DMS53 (cell line): ENCODE data around the gene SLC13A1.
A peak's percentile ranks its signal among the peaks of the same experiment; 100 is the strongest.
"Not testable (repeated sequence)": the region's sequence is repeated elsewhere in the genome, so short reads cannot be mapped to it uniquely, and the experiment has no call there.

ENCODE experiments used
- DNase-seq: peaks from one replicate; lab custom pipeline; 2025; lab: John Stamatoyannopoulos, UW

The SLC13A1 gene

GRCh38 chr7:123126171-123126570 is 73.6 kb downstream of the SLC13A1 start:
- DNase-seq: no peak

- DNase-seq: no peak
Measured at GRCh38 chr7:123125231-123125630, 74.5 kb downstream of the SLC13A1 start.

- DNase-seq: peak; percentile 20
Measured at GRCh38 chr7:123122916-123123315, 76.9 kb downstream of the SLC13A1 start.

GRCh38 chr7:123120286-123120685 is 79.5 kb downstream of the SLC13A1 start:
- no peak for DNase-seq

GRCh38 chr7:123115331-123115730 is 84.4 kb downstream of the SLC13A1 start:
- no peak for DNase-seq

GRCh38 chr7:123114288-123114687 is 85.5 kb downstream of the SLC13A1 start:
- no peak for DNase-seq

- no peak for DNase-seq
Measured at GRCh38 chr7:123112833-123113232, 86.9 kb downstream of the SLC13A1 start.

GRCh38 chr7:123099712-123100111 is 100.1 kb downstream of the SLC13A1 start:
- no peak for DNase-seq

GRCh38 chr7:123096976-123097375 is 102.8 kb downstream of the SLC13A1 start:
- peak; percentile 29 for DNase-seq

GRCh38 chr7:123096434-123096833 is 103.3 kb downstream of the SLC13A1 start:
- DNase-seq: no peak

GRCh38 chr7:123090456-123090855 is 109.3 kb downstream of the SLC13A1 start:
- no peak for DNase-seq

GRCh38 chr7:123086910-123087309 is 112.9 kb downstream of the SLC13A1 start:
- not testable (repeated sequence) for DNase-seq

- not testable (repeated sequence) for DNase-seq
Measured at GRCh38 chr7:123084861-123085260, 114.9 kb downstream of the SLC13A1 start.

- no peak for DNase-seq
Measured at GRCh38 chr7:123079021-123079420, 120.7 kb downstream of the SLC13A1 start.

GRCh38 chr7:123075838-123076467 is 123.8 kb downstream of the SLC13A1 start:
- no peak for DNase-seq

- peak; percentile 70 for DNase-seq
Measured at GRCh38 chr7:123070702-123071286, 129.0 kb downstream of the SLC13A1 start.

- no peak for DNase-seq
Measured at GRCh38 chr7:123067814-123068213, 132.0 kb downstream of the SLC13A1 start.
